AG04450 (cell line): Measurements from ENCODE around the gene COX20. TPM values are rescaled to one million over a fixed set of nuclear protein-coding genes. Genes with fewer than 3 reads are reported as not detected.

Experiments used
- CTCF ChIA-PET: fragments of 300-600, 350-600 bp; formaldehyde crosslinking; extraction: SDS; loops from one replicate; lab custom pipeline; 2022; ENCODE audit warnings: antibody characterized with exemption, inconsistent platforms; lab: Charles Lee
- POLR2A ChIA-PET: fragments of 350-600 bp; formaldehyde crosslinking; extraction: SDS; loops from one replicate; lab custom pipeline; 2021; ENCODE audit warnings: antibody characterized with exemption, inconsistent platforms; lab: Yijun Ruan, JAX
- DNase-seq: peaks from one replicate; pipeline ENCODE4 v3.0.0-alpha.2; 2011; ENCODE audit warnings: low read depth, low spot score
- H3K27ac ChIP-seq: one replicate; pipeline ENCODE4 v1.5.1; 2012; ENCODE audit warnings: low read depth, low read length, control low read depth
- H3K27me3 ChIP-seq: one replicate; pipeline ENCODE4 v1.6.0; 2012; ENCODE audit warnings: low read length; ENCODE audit not compliant: control insufficient read depth, insufficient read depth
- H3K4me3 ChIP-seq: 2 replicates; pipeline ENCODE4 v1.5.1; 2011; ENCODE audit warnings: mild to moderate bottlenecking, low read depth, low read length, control low read depth
- H3K9me3 ChIP-seq: 2 replicates; pipeline ENCODE4 v1.5.1; 2012; ENCODE audit warnings: low read length; ENCODE audit not compliant: control insufficient read depth, insufficient read depth
- CTCF ChIP-seq: IDR thresholded peaks from 2 replicates; pipeline ENCODE4 v1.5.1; 2011; ENCODE audit warnings: low read depth, low read length, control low read depth, inconsistent platforms
- polyA plus RNA-seq: library from polyadenylated mRNA; depleted of rRNA; stranded (reverse); fragments of >200 nt; gene quantifications from 2 replicates; pipeline ENCODE4 v1.2.3, GENCODE V29; 2011

The COX20 gene
- polyA plus RNA-seq, 1 experiment: 45.8 TPM

DNA sequence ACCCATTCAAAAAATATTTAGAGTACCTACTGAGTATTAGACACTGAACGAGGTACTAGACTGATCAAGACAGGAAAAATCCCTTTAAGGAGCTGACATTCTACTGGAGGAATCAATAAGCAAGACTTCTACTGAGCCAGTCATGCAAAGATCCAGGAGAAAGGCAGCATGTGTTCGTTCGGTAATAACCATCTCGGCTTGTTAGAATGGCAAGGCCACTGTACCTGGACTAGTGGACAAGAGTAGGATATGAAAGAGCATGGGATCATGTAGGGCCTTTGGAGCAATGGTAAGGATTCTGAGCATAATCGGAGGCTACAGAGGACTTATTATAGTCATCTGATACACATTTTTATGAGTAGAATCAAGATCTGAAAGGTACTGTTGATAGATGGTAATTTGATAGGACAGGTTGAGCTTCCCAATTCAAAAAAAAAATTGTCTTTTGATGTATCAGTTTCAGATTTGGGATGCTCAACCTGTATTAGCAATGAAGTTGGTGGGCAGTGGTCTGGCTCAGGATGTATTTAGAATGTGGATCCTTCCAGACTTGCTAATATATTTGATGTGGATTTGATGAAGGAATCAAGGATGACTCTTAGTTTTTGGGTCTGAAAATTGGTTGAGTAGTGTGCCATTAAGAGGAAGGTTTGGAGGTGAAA is 2.3 kb downstream of the COX20 start:
- ChIA-PET CTCF (interaction anchor here (1.0 to 3.7 kb wide), 3 partner anchors 205 to 242 kb away, joined by 3 to 33 read pairs (median 3); no protein-coding TSS in a partner anchor), POLR2A (no interaction called here)
- TF ChIP-seq CTCF: no peak
- DNase-seq: no peak
- H3K27ac ChIP-seq: no peak overlapping the region
- no peaks in the 10 kb centered on the region for H3K9me3 ChIP-seq
- no peaks in the 10 kb centered on the region for H3K27me3 ChIP-seq
- peak overlapping the region; percentile 65 for H3K4me3 ChIP-seq

GRCh38 chr1:244839656-244840055 is 4.2 kb downstream of the COX20 start:
- Histone ChIP-seq H3K27ac (no peak overlapping the region), H3K9me3 (no peaks in the 10 kb centered on the region), H3K4me3 (no peak overlapping the region), H3K27me3 (no peaks in the 10 kb centered on the region)
- TF ChIP-seq CTCF: no peak
- ChIA-PET CTCF (interaction anchor here (1.4 to 1.6 kb wide), 2 partner anchors 203 to 313 kb away, joined by 3 to 12 read pairs; no protein-coding TSS in a partner anchor), POLR2A (no interaction called here)
- no peak for DNase-seq

DNA sequence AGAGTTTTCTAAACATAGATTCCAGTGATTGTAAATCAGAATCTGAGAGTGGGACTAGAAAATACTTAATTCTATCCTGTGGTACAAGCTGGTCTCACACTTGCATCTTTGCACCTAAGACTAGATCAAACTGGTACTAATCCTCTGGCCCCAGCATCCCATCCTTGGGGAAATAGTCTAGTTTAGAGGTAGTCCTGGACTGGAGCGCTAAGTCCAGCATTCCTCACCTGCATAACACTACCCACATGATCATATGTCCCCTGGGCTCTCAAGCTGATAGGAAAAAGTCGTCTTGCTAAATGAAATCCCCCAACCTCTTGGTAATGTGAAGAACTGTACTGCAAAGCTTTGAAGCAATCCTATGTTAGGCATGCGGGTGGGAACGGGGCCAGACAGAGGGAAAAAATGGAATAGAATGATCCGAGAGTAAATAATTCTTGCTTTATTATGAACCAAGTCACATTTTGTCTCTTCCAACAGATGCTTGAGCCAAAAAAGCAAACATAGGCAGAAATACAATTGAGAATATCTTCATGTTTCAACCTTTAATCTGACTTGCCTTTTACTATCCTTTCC is 4.8 kb downstream of the COX20 start:
- Histone ChIP-seq H3K4me3 (no peak overlapping the region), H3K27me3 (no peaks in the 10 kb centered on the region), H3K27ac (no peak overlapping the region), H3K9me3 (no peaks in the 10 kb centered on the region)
- POLR2A ChIA-PET: no interaction called here
- CTCF ChIA-PET: interaction anchor here (1.4 to 1.9 kb wide), 3 partner anchors 202 to 313 kb away, joined by 3 to 12 read pairs (median 11); no protein-coding TSS in a partner anchor
- TF ChIP-seq CTCF: no peak
- DNase-seq: no peak

- H3K27me3 ChIP-seq: no peaks in the 10 kb centered on the region
- CTCF ChIA-PET: interaction anchor here (1.9 kb wide), 1 partner anchor 201 kb away, joined by 11 read pairs; no protein-coding TSS in a partner anchor
- POLR2A ChIA-PET: interaction anchor here (0.7 kb wide), 1 partner anchor 21 kb away, joined by 4 read pairs; no protein-coding TSS in a partner anchor
- H3K27ac ChIP-seq: no peak overlapping the region
- H3K4me3 ChIP-seq: no peak overlapping the region
- no peak for DNase-seq
- no peak for TF ChIP-seq CTCF
- no peaks in the 10 kb centered on the region for H3K9me3 ChIP-seq
Observed at GRCh38 chr1:244841273-244841927, 5.9 kb downstream of the COX20 start.
